Progenitor cell of endocrine pancreas (in vitro differentiated cells): Measurements from ENCODE around the gene EHBP1L1. TPM values are rescaled to one million over a fixed set of nuclear protein-coding genes. Genes with fewer than 3 reads are reported as not detected.
"Not testable (repeated sequence)": the region's sequence is repeated elsewhere in the genome, so short reads cannot be mapped to it uniquely, and the experiment has no call there.

Experiments used
- DNase-seq: peaks from one replicate; pipeline ENCODE4 v3.0.0; 2021; ENCODE audit warnings: low spot score; ENCODE audit not compliant: unreplicated experiment
- H3K27ac Mint-ChIP-seq: 2 replicates; pipeline ENCODE4 v1.8.0; 2021; ENCODE audit warnings: mild to moderate bottlenecking, moderate library complexity, mixed read lengths
- H3K27me3 Mint-ChIP-seq: 2 replicates; pipeline ENCODE4 v1.8.0; 2021; ENCODE audit warnings: mixed read lengths
- H3K36me3 Mint-ChIP-seq: 2 replicates; pipeline ENCODE4 v1.8.0; 2022; ENCODE audit warnings: mixed read lengths; ENCODE audit not compliant: insufficient read depth
- H3K4me1 Mint-ChIP-seq: 2 replicates; pipeline ENCODE4 v1.8.0; 2021; ENCODE audit warnings: low read depth, mixed read lengths
- H3K4me3 Mint-ChIP-seq: 2 replicates; pipeline ENCODE4 v1.8.0; 2021; ENCODE audit warnings: low read depth, mild to moderate bottlenecking, moderate library complexity, mixed read lengths
- H3K9me3 Mint-ChIP-seq: 2 replicates; pipeline ENCODE4 v1.8.0; 2021; ENCODE audit warnings: low read depth, mixed read lengths
- total RNA-seq: library from RNA; stranded (reverse); gene quantifications from 2 replicates; pipeline ENCODE4 v1.2.1, GENCODE V29; 2021
- TF ChIP-seq, protein P1 (sequence below): fragments of 200-600 bp; sonication (generic); IDR thresholded peaks from one replicate; pipeline ENCODE4 v1.5.0; 2021; ENCODE audit warnings: antibody characterized with exemption, mild to moderate bottlenecking; ENCODE audit not compliant: unreplicated experiment

The EHBP1L1 gene
- total RNA-seq, 1 donor from 2014 or later: 13.0 TPM

DNA sequence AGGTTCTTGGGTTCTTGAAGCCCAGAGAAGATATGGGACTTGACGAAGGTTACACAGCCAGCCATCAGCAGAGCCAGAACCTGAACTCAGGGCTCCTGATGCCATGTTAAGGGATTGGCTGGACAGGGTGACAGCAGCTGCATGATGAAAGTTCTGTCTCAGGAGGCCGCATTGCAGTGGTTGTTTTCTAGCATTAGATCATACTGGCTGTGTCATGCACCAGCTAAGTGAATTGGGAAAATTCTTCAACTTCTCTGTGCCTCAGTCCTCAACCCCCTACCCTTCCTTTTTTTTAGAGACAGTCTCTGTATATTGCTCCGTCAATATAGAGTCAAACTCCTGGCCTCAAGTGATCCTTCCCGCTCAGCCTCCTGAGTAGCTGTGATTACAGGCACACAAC is 12.3 kb upstream of the EHBP1L1 start:
- H3K4me3 Mint-ChIP-seq: no peak overlapping the region
- no peak overlapping the region for H3K27ac Mint-ChIP-seq
- H3K9me3 Mint-ChIP-seq: no peaks in the 10 kb centered on the region
- TF ChIP-seq, protein P1, sequence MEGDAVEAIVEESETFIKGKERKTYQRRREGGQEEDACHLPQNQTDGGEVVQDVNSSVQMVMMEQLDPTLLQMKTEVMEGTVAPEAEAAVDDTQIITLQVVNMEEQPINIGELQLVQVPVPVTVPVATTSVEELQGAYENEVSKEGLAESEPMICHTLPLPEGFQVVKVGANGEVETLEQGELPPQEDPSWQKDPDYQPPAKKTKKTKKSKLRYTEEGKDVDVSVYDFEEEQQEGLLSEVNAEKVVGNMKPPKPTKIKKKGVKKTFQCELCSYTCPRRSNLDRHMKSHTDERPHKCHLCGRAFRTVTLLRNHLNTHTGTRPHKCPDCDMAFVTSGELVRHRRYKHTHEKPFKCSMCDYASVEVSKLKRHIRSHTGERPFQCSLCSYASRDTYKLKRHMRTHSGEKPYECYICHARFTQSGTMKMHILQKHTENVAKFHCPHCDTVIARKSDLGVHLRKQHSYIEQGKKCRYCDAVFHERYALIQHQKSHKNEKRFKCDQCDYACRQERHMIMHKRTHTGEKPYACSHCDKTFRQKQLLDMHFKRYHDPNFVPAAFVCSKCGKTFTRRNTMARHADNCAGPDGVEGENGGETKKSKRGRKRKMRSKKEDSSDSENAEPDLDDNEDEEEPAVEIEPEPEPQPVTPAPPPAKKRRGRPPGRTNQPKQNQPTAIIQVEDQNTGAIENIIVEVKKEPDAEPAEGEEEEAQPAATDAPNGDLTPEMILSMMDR: no peak
- peaks cover 9% of the 10 kb centered on the region for H3K4me1 Mint-ChIP-seq
- no peaks in the 10 kb centered on the region for H3K36me3 Mint-ChIP-seq
- DNase-seq: no peak
- H3K27me3 Mint-ChIP-seq: peaks cover 19% of the 10 kb centered on the region

DNA sequence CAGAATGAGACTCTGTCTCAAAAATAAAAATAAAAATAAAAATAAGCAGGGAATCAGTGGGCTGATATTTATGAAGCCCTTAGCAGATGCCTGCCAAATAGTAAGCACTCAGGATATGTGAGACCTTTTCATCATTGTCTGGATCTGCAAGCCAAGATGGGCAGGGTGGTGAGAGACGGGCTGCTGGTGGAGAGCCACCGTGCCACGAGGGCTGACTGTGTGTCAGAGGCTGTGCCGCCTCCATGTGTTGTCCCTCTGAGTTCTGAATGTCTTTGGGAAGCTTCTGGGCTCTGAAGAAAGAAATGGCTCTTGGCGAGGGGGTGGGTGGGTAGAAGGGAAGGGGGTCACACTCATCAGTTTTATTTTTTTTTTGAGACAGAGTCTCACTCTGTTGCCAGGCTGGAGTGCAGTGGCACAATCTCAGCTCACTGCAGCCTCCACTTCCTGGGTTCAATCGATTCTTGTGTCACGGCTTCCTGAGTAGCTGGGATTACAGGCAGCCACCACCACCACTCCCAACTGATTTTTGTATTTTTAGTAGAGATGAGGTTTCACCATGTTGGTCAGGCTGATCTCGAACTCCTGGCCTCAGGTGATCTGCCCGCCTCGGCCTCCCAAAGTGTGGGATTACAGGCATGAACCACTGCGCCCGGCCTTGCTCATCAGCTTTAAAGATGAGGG is 10.8 kb upstream of the EHBP1L1 start:
- H3K4me1 Mint-ChIP-seq: peaks cover 21% of the 10 kb centered on the region

DNA sequence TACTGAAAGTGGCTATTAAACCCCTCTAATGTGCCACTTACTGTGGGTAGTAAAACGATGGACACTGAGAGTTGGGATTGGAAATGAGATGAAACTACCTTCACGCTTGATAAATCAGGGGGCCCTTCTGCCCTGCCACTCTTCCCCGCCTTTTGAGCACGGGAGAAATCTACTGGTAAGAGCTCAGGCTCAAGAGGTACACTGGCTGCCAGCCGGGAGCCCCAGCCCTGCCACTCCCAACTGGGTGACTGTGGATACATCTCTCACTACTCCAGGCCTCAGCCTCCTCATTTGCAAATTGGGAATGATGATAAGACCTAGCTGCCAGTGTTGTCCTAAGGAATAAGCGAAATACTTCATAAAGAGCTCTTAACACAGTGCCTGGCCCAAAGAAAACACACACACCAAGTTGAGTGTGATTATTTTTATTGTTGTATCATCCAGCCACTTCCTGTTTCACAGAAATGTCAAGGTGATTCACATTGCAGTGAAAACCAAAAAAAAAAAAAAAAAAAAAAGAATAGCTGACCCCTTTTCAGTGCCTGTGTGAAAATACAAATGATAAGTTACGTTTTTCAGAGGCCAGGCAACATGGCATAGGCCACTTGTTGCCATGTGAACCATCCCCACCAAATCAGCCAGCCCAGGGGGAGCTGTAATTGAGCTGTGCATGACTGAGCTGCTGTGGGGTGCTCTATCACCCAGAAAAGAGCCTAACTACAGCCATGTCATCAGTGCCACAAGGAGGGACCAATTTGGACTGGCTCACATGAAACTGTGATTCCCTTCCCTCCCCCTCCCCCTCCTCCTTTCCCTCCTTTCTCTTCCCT is 10.0 kb upstream of the EHBP1L1 start:
- Mint-ChIP-seq H3K36me3 (no peaks in the 10 kb centered on the region), H3K4me3 (no peak overlapping the region), H3K27ac (no peak overlapping the region), H3K9me3 (no peaks in the 10 kb centered on the region), H3K27me3 (peaks cover 8% of the 10 kb centered on the region), H3K4me1 (peaks cover 20% of the 10 kb centered on the region)
- TF ChIP-seq, protein P1: no peak
- DNase-seq: no peak

More for the DNA sequence above, 10.8 kb upstream of the EHBP1L1 start:
- not testable (repeated sequence) for H3K36me3 Mint-ChIP-seq, DNase-seq, H3K9me3 Mint-ChIP-seq, H3K4me3 Mint-ChIP-seq, H3K27ac Mint-ChIP-seq
- H3K27me3 Mint-ChIP-seq: peaks cover 17% of the 10 kb centered on the region

DNA sequence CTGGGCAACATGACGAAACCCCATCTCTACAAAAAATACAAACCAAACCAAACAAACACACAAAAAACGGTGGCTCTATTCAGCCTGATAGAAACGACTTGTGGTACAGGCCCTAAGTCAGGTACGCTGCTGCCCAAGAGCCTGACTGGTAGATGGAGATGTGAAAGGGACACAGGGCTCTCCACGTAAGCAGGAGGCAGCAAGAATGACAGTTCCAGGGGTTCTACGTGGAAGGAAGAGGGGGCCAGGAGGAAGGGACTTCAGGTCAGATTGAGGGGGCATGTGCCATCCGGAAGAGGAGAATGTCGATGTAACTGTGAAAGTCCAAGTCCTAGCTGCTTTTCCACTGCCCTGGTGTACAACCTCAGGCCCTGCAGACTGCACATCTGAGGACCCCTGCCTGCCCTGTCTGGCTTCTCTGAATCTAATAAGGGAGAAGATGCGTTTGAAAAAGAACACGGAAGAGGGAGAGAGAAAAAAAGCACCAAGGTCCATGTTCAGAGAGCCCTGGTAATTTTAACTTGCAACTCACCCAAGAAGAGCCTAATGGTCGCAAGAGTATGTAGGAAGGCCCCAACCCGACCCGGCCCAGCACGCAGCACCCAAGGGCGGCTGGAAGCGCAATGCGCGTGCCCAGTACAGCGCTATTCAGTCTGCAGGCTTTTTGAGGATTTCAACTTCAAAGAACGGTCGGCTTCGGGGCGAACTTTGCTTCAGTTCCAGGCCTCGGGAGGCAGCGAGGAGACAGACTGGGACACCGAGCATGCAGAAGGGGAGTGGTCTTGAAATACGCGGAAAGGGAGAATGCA is 6.5 kb upstream of the EHBP1L1 start:
- Mint-ChIP-seq H3K36me3 (no peaks in the 10 kb centered on the region), H3K27ac (peak overlapping the region; percentile 98), H3K4me1 (peaks cover 34% of the 10 kb centered on the region), H3K4me3 (peak overlapping the region; percentile 98), H3K27me3 (no peaks in the 10 kb centered on the region), H3K9me3 (no peaks in the 10 kb centered on the region)
- TF ChIP-seq, protein P1: no peak
- no peak for DNase-seq

DNA sequence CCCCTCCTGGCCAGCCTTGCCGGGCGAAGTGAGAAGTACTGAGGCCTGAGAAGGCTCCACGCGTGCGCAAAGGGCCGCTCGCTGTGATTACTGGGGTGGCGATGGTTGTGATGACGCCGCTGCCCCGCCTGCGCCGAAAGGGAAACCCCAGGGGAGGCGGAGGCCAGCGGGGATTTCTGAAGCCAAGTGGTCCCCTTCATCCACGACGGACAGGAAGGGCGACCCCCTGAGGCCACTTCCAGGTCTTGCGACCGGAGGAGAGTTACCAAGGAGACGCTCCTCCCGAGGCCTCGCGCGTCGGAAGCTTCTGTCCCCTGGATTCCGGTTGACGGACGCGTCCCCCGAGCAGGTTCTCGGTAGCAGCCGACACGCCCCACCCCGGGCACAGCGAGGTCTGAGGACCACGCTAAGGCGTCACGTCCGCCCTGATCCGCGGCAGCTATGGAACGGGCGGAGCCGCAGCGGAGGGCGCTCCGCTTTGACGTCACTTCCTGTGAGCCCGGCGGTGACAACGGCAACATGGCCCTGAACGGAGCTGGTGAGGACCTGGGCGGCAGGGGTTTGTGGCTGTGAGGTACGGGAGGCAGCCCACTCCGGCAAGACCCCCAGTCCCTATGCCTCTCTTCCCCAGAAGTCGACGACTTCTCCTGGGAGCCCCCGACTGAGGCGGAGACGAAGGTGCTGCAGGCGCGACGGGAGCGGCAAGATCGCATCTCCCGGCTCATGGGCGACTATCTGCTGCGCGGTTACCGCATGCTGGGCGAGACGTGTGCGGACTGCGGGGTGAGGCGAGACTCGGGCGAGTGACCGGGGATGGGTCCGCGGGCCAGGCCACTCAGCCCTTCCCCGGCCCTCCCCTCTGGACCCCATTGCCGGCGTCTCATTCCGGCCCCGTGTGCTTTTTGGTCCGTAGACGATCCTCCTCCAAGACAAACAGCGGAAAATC is 5.6 kb upstream of the EHBP1L1 start, which contains the start of gene ZNRD2:
TSS of gene ZNRD2 (plus strand) at position 505 of the 946 bp plus-strand sequence. CDS start at position 520, 15 bp downstream.
- H3K27ac Mint-ChIP-seq: peak within 1 kb of the TSS; percentile 98
- TF ChIP-seq, protein P1: peak; percentile 77
- peaks cover 39% of the 10 kb centered on the region for H3K4me1 Mint-ChIP-seq
- H3K9me3 Mint-ChIP-seq: no peaks in the 10 kb centered on the region
- peaks cover 6% of the 10 kb centered on the region for H3K27me3 Mint-ChIP-seq
- DNase-seq: peak; percentile 94
- H3K36me3 Mint-ChIP-seq: no peaks in the 10 kb centered on the region
- H3K4me3 Mint-ChIP-seq: peak within 1 kb of the TSS; percentile 98
